CD4-positive, alpha-beta T cell treated with Interleukin-21 for 1 hour (primary cell): Measurements from ENCODE around the gene DUOX2.

Experiments used
- DNase-seq: peaks from one replicate; pipeline ENCODE4 v3.0.0-alpha.2; 2020

Gene DUOX2

DNA sequence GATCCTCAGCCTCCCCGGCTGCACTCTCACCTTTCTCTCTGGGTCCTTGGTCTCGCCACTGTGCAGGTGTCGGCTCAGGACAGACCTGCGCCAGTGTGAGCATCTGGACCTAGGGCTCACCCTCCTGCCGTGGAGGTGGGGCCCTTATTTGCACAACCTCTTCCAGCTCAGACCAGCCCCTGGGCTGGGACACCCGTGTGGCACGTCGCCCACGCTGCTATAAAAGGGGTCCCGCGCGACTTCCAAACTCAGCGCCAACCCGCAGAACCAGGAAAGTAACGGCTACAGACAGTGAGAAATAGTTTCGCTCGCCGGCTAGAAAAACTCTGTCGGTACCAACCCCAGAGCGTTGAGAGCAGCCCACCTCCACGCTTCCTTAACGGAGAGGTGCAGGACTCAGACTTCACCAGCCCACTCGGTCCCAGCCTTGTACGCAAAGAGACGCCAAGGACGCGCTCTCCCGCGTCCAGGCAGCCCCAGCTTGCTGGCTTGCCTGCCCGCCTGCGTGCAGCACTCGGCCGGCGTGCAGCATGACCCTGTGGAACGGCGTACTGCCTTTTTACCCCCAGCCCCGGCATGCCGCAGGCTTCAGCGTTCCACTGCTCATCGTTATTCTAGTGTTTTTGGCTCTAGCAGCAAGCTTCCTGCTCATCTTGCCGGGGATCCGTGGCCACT lies at the start of gene DUOX2, which contains the start of gene DUOXA2:
Gene DUOX2, minus strand, starts transcription at position 97 of the 675 bp plus-strand sequence. CDS start 761 bp downstream, outside the sequence.
Gene DUOXA2, plus strand, starts transcription at position 251 of the 675 bp plus-strand sequence. Its CDS starts 280 bp downstream, at position 531.
- DNase-seq = no peak

DNA sequence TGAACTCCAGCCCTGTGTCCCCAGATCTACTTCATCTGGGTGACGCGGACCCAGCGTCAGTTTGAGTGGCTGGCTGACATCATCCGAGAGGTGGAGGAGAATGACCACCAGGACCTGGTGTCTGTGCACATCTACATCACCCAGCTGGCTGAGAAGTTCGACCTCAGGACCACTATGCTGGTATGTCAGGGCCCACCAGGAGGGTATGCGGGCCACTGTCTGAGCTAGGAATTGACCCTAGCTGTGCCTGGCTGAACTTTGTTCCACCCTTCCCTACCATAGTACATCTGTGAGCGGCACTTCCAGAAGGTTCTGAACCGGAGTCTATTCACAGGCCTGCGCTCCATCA lies 49.5 kb upstream of the DUOX2 start:
- no peak for DNase-seq

DNA sequence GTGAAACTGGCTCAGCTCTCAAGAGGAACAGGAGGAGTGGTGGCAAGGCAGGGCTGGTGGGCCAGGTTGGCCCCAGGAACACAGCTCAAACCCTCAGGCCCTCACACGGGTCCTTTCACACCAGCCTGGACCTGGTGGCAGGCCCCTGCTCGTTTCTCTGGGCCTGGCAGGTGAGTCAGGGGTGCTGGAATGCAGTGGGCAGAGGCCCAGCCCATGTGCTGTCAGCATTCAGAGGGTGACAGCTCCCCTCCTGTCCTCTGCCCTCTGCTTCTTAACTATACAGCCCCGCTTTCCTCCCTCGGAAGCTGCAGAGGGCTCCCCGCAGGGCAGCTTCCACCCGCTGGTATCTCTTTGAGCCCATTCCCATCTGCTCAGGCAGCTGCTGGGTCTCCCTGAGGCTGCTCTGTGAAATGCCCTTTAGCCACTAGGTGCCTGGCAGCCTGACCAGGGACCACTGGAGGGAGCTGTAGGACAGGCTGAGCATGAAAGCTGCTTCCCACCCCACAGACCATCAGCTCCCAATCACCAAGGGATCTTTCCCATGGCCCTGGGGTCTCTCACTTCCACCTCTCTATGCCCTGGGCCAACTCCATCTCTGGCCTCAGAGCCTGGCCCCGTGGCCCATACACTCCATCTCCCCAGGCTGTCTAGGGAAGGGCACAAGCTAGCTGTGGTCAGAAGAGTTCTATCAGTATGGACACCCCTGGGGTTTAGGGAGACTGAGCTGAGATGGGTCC lies 49.0 kb upstream of the DUOX2 start:
- peak; percentile 69 for DNase-seq

DNA sequence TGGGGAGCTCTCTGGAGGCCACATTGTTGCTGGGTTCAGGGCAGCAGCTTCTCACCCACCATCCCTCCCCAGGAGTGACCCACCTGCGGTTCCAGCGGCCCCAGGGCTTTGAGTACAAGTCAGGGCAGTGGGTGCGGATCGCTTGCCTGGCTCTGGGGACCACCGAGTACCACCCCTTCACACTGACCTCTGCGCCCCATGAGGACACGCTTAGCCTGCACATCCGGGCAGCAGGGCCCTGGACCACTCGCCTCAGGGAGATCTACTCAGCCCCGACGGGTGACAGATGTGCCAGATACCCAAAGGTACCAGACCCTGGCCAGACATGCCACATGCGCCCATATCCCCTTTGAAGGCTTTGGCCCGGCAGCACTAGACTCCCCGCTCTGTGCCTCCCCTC lies 47.7 kb upstream of the DUOX2 start:
- DNase-seq = no peak

DNA sequence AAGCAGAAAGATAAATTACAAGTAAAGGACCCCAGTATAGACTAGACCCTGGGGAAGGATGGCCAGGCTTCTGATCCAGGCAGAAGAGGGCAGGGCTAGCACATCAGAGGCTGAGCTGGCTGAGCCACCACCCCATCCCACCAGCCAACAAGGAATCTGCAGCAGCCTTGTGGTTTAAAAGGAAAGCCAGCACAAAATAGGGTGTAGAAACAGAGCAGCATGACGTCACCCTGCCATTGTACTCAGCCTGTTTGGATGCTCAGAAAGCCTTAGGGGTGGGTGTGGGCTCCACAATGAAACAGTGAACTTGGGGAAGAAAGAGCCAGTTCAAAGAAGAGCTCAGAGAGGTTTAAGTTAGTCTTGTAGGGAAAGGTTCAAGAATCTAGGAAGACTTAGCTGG lies 44.0 kb upstream of the DUOX2 start:
- DNase-seq = no peak

DNA sequence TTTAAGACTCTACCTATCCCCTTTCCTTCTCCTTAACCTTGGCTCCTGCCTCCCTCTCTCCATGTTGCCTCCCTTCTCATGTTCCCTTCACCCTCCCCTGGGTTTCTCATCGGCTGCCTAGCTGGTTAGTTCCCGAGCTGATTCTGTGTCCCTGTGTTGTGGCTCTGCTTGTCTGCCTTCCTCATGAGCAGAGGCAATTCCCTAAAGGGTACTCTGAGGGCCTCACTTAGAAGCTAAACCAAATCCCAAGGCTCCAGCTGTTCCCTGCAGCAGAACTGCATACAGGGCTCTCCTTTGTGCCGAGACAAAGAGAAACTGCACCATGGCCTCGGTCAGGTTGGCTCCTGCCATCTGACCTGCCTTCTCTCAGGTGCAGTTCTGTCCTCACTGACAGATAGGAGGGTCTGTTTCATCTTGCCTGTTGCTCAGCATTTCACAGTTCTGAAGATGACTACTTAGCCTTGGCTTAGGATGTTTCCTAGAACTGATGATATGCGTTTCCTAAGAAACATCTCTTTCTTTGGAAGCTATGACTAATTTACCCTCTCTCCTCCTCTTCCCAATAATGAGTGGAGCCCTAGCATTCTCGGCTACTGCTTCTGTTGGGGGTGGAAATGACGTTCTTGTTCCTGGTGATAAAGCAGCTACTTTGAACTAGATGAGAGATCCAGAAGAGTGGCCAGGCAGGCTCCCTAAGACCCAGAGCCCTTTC lies 42.9 kb upstream of the DUOX2 start:
- no peak for DNase-seq

DNA sequence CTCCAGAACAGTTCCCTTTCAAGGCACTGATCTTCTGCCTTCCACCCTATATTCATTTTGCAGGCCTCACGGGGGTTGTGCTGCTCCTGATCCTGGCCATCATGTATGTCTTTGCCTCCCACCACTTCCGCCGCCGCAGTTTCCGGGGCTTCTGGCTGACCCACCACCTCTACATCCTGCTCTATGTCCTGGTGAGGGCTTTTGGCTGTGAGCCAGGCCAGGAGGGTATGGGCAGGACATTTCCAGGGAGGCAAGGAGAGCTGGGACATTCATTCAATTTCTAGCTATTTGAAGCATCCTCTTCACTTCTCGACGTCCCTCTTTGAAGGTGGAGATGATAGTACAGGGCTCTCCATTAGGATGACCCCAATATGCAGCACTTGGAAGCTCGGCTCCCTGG lies 41.8 kb upstream of the DUOX2 start:
- no peak for DNase-seq

DNA sequence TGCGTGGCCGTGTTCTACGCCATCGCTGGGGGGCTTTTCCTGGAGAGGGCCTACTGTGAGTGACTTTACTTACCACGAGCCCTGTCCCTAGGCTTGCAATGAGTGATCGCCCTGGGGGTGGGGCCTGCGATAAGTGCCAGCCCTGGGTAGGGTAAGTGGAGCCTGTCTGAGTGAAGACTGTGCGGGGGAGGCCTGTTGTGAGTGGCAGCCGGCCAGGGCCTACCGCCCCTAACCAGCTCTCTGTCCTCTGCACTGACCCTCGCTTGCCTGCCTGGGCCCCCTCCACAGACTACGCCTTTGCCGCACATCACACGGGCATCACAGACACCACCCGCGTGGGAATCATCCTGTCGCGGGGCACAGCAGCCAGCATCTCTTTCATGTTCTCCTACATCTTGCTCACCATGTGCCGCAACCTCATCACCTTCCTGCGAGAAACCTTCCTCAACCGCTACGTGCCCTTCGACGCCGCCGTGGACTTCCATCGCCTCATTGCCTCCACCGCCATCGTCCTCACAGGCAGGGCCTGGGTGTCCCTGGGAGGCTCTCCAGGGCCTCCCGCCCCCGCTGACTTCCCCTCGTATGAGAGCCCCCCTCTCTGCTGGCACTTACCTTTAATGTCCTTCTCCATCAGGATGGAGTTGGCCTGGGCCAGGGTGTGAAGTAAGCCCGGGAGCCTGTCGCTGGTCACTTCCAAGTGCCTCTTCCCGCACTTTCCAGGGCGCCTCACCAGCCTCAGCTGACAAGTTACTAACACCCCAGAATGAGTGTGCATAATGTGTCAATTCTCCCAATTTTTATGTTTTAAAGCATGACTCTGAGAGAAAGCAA lies 38.2 kb upstream of the DUOX2 start:
- DNase-seq = no peak

DNA sequence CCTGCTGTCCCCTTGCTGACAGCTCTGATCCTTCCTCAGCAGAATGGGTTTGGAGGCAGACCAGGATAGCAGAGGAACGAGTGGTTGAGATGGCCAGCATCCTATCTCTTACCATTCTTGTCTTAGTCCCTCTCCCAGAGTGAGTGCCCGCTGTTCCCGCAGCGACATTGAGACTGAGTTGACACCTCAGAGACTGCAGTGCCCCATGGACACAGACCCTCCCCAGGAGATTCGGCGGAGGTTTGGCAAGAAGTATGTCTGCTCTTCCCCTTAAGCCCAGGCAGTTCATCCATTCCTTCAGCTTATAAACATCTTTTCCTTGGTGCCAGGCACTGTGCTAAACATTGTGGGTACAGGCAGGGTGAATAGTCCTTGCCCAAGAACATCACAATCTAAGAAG lies 37.0 kb upstream of the DUOX2 start:
- DNase-seq = no peak

DNA sequence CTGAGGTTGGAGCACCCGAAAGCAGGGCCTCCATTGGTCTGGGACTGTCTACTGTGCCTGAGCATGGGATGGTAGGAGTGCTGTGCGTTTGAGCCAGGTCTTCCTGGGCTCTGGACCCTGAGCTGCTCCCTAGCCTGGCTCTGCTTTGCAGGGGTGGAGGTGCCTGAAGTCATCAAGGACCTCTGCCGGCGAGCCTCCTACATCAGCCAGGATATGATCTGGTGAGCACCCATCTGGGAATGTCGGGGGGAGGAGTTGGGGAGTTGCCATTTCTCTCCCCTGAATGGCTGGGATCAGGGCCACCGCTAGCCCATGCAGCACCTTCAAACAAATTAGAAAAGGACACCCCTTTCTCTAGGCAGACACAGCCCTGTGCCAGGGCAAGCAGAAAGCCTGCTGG lies 36.5 kb upstream of the DUOX2 start:
- no peak for DNase-seq

DNA sequence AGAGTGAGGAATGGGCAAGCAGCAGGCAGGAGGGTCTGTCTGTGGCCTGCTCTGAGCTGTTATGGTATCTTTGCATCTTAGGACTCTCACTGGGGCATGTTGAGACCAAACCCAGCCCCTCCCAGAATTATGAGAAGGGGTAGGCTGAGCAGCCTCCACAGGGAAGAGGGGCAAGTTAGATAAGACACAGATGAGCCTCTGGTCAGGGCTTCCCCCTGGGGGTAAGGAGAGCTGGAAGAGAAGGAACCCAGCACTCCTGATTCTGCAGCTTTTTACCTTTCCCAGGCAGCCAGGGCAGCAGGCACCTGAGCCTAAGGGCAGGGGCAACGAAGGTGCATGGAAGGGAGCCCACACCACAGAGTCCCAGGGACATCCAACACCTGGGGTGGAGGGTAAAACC lies 35.1 kb upstream of the DUOX2 start:
- DNase-seq = no peak

DNA sequence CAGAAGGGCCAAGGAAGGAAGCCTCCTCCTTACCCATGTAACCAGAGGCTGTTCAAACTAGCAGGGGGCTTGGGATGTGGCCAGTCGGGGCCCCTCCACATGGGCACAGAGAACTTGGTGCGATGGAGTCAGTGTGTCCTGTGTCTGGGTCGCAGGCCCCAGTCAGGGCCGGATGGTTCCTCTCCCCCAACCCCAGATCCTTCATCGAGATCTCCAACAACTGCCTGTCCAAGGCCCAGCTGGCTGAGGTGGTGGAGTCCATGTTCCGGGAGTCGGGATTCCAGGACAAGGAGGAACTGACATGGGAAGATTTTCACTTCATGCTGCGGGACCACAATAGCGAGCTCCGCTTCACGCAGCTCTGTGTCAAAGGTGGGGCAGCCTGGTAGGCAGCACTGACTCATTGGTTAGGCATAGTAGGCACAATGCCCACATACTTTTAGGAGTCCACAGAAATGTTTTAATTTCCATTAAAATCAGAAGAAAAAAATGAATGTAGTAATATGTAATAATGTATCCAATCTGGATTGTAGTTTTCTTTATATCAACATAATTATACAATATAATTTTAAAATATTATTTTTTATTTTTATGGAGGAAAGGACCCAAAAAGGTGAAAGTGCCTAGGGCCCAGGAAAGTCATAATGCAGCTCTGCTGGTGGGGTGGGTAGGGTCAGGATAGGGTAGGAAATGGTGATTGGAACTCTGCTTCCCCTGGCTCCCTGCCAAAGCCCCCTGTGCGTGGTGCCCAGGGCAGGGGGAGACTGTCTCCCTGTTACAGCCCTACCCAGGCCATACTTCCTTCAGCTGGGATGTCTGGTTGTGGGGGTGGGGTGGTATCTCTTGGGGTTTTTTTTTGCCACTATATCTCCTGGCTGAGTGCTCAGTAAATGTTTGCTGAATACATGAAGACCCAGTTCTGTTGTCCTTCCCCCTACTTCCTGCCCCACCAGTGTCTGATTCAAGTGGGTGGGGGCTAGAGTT lies 34.4 kb upstream of the DUOX2 start:
- DNase-seq = no peak

DNA sequence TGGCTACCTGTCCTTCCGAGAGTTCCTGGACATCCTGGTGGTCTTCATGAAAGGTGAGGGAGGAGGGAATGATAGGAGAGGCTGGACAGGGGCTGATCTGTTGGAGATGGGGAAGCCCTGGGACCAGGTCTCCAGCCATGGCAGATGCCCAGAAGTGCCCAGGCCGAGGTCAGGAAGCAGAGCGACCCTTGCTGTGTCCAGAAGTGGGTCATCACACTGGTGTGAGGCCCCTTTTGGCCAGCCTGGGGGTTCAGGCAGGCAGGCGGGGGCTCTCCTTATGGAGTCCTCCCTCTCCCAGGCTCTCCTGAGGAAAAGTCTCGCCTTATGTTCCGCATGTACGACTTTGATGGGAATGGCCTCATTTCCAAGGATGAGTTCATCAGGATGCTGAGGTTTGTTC lies 33.6 kb upstream of the DUOX2 start:
- no peak for DNase-seq

DNA sequence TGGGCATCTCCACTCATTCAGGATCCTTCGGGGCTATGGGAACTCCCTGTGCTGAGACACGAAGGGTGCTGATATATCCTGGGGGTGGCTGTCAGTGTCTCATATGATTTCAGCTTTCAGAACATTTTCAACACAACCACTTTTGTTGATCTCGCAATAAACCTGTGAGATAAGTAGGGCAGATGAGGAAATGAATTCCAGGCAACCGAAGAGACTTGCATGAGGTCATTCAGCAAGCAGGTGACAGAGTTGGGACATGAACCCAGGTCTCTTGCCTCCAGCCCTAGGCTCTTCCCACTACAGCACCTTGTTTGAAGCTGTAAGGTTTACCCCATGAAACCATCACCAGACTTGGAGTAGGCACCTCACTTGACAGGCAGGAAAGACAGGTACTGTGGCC lies 32.4 kb upstream of the DUOX2 start:
- no peak for DNase-seq

DNA sequence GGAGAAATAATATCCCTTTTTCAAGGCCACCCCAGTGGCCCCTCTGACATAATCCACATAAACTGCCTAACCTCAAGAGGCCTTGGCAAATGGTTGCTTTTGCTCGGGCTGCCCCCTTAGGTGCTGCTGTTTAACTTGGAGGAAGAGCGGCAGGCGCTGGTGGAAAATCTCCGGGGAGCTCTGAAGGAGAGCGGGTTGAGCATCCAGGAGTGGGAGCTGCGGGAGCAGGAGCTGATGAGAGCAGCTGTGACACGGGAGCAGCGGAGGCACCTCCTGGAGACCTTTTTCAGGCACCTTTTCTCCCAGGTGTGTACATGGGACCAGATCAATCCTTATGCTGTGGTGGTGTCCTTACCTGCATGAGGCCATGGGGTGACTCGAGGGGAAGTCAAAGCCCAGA lies 30.8 kb upstream of the DUOX2 start:
- no peak for DNase-seq

DNA sequence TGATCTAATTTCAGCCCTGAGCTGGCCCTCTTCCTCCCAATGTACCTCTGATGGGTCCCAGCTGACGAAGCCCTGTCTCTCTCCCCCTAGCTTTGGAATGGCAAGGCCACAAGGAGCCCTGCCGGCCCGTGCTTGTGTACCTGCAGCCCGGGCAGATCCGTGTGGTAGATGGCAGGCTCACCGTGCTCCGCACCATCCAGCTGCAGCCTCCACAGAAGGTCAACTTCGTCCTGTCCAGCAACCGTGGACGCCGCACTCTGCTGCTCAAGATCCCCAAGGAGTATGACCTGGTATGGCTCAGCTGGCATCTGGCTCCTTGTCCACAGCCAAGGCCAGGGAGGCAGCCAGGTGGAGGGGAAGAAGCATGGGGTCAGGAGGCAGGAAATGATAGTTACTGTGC lies 30.0 kb upstream of the DUOX2 start:
- no peak for DNase-seq

DNA sequence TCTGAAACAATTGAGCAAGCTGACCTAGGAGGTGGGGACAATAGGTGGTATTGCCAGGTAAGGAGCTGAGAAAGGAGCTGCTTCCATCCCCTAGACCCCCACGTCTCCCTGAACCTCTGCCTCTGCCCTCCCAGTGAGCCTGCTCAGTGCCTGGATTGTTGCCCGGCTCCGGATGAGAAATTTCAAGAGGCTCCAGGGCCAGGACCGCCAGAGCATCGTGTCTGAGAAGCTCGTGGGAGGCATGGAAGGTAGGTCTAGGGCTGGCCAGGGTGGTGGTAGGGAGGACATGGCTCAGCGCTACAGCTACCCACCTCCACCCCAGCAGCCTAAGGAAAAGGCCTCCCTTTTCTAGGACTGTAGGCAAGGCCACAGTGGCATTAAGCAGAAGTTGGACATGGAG lies 29.1 kb upstream of the DUOX2 start:
- no peak for DNase-seq

DNA sequence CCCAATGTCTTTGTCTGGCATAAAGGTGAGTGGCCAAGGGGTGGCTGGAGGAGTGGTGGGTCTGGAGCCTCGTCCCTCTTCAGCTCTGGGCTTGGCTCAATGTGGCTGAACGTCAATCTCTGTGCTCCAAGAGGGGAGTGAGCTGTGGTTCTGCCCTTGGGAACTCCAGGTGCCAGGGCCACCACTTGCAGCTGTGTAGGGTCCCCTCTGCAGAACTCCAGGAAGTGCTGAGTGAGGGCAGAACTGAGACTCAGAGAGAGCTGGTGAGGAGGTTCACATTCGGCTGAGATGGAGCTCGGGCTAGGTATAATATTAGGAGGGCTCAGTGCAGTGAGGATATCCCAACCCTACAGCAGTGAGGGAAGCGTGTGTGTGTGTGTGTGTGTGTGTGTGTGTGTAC lies 27.4 kb upstream of the DUOX2 start:
- DNase-seq = no peak

DNA sequence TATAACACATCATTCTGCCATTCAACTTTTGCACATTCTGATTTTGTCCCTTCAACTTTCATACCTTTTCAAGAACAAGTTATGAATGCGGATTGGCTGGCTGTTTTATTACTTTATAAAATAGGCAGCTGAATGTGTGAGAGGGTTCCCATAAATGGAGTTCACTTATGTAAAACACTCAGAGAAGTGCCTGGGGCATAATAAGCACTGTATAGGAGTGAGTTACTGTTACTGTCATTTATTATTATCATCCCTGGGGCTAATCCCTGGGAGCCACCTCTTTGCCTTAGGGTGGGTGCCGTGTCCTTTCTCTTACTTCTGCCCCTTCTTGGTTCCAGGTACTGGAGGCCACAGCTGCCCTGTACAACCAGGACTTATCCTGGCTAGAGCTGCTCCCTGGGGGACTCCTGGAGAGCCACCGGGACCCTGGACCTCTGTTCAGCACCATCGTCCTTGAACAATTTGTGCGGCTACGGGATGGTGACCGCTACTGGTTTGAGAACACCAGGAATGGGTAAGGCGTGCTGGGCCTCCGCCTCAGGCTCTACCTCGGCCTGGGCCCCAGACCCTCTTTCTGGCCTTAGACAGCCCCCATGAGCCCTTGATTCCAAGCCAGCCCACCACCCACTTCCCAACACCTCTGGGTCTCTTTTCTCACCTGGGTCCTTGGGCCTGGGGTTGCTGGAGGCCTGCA lies 26.7 kb upstream of the DUOX2 start:
- no peak for DNase-seq

DNA sequence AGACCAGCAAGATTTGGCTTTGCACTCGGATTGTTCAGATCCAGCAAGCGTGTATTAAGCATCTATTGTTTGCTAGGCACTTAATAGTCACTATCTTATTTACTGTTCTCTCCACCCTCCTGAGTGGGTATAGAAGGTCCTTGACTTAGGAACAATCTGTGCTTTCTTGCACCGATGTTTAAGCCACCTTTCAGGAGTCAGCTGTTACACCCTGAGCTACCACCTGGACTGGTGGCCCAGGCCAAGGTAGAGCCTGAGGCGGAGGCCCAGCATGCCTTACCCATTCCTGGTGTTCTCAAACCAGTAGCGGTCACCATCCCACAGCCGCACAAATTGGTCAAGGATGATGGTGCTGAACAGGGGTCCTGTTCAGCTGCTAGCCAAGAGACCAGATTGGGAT lies 25.8 kb upstream of the DUOX2 start:
- DNase-seq = no peak
